GM19468 (cell line): ENCODE data around the gene ZNF106.

Source experiments
- ATAC-seq: cut with Tn5 transposase; IDR thresholded peaks from one replicate; pipeline ENCODE4 v1.9.1; 2021; ENCODE audit warnings: mild to moderate bottlenecking, moderate library complexity, moderate number of reproducible peaks; ENCODE audit not compliant: unreplicated experiment; ENCODE audit errors: extremely low read depth

The ZNF106 gene

GRCh38 chr15:42411884-42412283 lies 79.1 kb downstream of the ZNF106 start:
- ATAC-seq, result no peak

- no peak for ATAC-seq
Measured at GRCh38 chr15:42409011-42409410, 81.9 kb downstream of the ZNF106 start.

DNA sequence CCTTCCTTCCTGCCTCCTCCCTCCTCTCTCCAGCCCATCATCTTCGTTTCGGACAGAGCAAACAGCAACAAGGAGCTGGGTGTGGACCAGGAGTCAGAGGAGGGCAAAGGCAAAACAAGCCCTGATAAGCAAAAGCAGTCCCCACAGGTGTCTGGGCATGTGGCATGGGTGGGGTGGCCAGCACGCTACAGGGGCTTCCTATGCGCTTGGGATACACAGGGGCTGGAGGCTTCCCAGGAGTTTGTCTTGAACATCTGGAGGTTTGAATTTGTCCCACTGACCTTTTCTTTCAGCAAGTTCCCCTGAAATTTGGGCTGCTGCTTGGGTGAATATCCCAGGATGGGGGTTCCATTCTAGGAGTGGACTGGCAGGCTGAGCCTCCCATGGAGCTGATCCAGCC lies 82.8 kb downstream of the ZNF106 start:
- ATAC-seq, result no peak

- ATAC-seq, result no peak
Measured at GRCh38 chr15:42405863-42406482, 85.0 kb downstream of the ZNF106 start.

GRCh38 chr15:42404461-42405235 lies 86.3 kb downstream of the ZNF106 start:
- no peak for ATAC-seq

GRCh38 chr15:42403389-42403788 lies 87.6 kb downstream of the ZNF106 start:
- ATAC-seq, result no peak

GRCh38 chr15:42402455-42403205 lies 88.3 kb downstream of the ZNF106 start:
- no peak for ATAC-seq

- no peak for ATAC-seq
Measured at GRCh38 chr15:42401544-42402454, 89.1 kb downstream of the ZNF106 start.

DNA sequence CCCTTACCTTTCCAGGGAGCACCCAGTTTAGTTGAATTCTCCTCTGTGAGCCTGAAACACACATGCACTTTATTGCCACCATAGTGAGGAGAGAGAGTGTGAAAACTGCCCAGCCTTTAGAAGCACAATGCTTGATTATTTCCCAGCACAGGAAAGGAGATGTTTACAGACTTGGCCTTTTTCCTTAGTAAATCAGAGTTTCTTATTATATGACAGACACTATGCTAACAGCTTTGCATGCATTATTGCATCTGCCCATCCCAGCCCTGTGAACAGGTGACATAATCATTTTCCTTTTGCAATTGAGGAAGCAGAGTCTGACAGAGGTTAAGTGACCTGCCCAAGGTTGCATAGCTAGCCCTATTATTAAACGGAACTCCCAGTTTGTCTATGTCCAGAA lies 95.1 kb downstream of the ZNF106 start:
- ATAC-seq, result no peak

GRCh38 chr15:42394106-42394505 lies 96.8 kb downstream of the ZNF106 start:
- ATAC-seq, result no peak

GRCh38 chr15:42392309-42393024 lies 98.5 kb downstream of the ZNF106 start:
- no peak for ATAC-seq

DNA sequence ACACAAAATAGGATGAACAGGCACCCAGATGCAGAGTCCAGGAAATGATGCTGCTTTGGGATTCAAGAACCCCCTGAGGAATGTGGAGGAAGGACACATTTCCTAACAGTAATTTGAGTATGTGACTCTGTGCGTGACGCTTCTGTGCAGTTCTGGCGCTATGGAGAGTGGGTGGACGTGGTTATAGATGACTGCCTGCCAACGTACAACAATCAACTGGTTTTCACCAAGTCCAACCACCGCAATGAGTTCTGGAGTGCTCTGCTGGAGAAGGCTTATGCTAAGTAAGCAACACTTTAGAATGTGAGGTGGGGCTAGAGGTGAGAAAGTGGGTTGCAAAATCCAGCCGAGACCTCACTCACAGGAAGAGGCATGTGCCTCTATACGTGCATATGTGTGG lies 103.3 kb downstream of the ZNF106 start:
- no peak for ATAC-seq

- no peak for ATAC-seq
Measured at GRCh38 chr15:42385980-42386700, 104.8 kb downstream of the ZNF106 start.

- no peak for ATAC-seq
Measured at GRCh38 chr15:42385206-42385979, 105.5 kb downstream of the ZNF106 start.

DNA sequence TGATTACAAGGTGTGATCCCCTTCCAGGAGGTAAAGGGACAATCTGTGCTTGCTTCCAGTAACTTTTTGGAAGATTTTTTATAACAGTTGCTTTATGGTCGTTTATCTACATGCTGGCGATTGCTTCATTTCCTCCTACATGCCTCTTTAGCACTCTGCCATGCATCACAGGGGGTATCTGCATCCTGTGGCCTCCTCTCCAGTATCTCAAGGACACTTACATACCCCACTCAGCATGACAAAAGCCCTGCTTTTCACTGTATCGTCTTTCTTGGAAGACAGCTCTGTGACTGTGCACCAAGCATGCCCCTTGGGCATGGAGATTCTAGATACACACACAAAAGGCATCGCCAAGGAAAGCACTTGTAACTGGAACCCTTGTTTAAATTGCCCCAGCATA lies 106.3 kb downstream of the ZNF106 start:
- no peak for ATAC-seq

DNA sequence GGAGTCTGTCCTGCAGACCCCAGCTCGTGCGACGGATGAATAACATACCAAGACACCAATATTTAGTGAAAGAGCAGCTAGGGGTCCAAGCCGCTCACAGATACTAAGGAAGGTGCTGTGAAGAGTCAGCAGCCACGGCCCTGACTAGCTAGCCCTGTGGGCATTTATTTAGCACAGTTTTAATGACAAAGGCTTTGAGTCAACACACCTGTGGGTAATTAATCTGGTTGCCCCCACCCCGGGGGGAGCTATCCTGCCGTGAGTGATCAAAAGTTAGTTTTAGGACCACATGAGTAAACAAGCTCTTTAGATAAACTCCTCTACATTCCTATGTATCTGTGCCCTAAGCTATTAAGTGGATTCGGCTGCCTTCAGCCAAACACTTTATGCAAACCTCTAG lies 112.9 kb downstream of the ZNF106 start:
- no peak for ATAC-seq

DNA sequence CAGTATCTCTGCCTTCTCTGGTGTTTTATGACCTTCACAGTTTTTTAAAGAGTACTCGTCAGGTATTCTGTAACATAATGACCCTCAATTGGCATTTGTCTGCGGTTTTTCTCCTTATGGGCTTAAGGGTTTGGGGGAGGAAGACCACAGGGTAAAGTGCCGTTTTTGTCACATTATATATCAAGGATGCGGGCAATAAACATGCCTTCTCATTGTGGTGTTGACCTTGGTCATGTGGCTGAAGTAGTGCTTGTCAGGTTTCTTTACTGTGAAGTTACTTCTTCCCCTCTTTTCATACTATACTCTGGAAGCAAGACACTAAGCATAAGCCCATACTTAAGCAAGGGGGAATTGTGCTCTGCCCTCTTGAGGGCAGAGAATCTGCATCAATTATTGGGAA lies 115.0 kb downstream of the ZNF106 start:
- no peak for ATAC-seq

GRCh38 chr15:42375252-42375651 lies 115.7 kb downstream of the ZNF106 start:
- ATAC-seq, result no peak
